Activated CD4-positive, alpha-beta T cell treated with anti-CD3 and anti-CD28 coated beads, Interleukin-2, amount 10 ng/mL, durations not matched to agents 24 days and 14 days (primary cell): ENCODE results near the gene RALGPS1. TPM values are rescaled to one million over a fixed set of nuclear protein-coding genes. Genes with fewer than 3 reads are reported as not detected.
A peak's percentile ranks its signal among the peaks of the same experiment; 100 is the strongest.

ENCODE experiments used
- DNase-seq: peaks from one replicate; pipeline ENCODE4 v3.0.0; 2022
- H3K27ac Mint-ChIP-seq: one replicate; pipeline ENCODE4 v1.8.0; 2022; ENCODE audit warnings: mild to moderate bottlenecking, mixed read lengths
- H3K27me3 Mint-ChIP-seq: one replicate; pipeline ENCODE4 v1.8.0; 2022; ENCODE audit warnings: mixed read lengths
- H3K36me3 Mint-ChIP-seq: one replicate; pipeline ENCODE4 v1.8.0; 2022; ENCODE audit warnings: low read depth, mild to moderate bottlenecking, mixed read lengths
- H3K4me1 Mint-ChIP-seq: one replicate; pipeline ENCODE4 v1.8.0; 2021; ENCODE audit warnings: mixed read lengths
- H3K4me3 Mint-ChIP-seq: one replicate; pipeline ENCODE4 v1.8.0; 2022; ENCODE audit warnings: mild to moderate bottlenecking, moderate library complexity, mixed read lengths
- H3K9me3 Mint-ChIP-seq: one replicate; pipeline ENCODE4 v1.8.0; 2021; ENCODE audit warnings: mixed read lengths
- intact Hi-C: fragments of 100-400 bp; cut with micrococcal nuclease; formaldehyde crosslinking; loops from one replicate; pipeline ENCODE4 v1.15.1; 2023
- total RNA-seq: library from RNA; stranded (reverse); gene quantifications from 2 replicates; pipeline ENCODE4 v1.2.3, GENCODE V29; 2022

RALGPS1 gene
- total RNA-seq, 1 donor from 2014 or later = 2.0 TPM

GRCh38 chr9:127241354-127241753 is 326.8 kb downstream of the RALGPS1 start:
- no peak overlapping the region for H3K4me3 Mint-ChIP-seq
- H3K36me3 Mint-ChIP-seq = no peaks in the 10 kb centered on the region
- H3K27ac Mint-ChIP-seq = no peak overlapping the region
- intact Hi-C loops = no loop called here
- no peaks in the 10 kb centered on the region for H3K9me3 Mint-ChIP-seq
- peaks cover 25% of the 10 kb centered on the region for H3K27me3 Mint-ChIP-seq
- H3K4me1 Mint-ChIP-seq = peaks cover 8% of the 10 kb centered on the region
- DNase-seq = no peak

DNA sequence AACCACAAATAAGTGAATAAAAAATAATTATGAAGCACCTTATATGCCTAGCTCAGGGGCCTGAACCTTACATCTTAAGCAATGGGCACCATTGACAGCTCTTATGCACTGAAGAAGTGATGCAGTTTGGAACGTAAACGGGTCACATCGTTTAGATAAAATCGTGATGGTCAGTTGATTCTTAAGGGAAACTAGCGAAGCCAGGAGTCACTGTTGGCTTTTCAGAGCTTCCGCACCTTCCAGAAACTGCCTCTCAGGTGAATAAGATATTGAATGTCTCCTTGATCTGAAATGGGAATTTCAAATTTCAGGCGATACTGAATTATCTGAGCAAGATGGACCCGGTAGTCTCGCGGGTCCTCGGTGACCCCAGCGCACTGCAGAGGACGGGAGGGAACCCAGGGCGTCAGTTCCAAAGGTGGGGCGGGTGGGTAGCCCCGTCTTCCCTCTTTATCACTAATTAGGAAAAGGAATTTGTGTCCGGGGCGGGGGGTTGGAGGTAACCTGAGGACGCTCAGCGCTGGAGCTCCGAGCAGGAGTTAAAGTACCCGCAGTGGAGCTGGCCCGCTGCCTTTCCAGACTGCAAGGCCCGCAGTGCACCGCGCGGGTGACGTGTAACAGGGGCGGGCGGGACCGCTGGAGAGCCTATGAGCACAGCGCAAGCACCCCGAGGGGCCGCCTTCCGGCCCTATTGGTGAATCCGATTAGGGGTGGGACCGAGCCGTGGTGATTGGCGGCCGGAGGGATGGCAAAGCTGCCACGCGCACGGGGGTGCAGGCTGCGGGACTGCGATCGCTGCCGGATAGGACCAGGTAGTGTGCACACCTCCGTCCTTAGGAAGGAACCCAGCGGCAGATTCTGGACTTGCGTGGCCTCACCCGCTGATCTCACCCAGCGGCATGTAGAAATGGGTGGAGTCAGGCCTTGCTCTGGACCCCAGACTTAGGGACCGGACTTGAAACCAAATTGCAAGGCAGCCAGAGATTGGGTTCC is 330.3 kb downstream of the RALGPS1 start:
- intact Hi-C loops = loop anchor here (1.0 kb wide), 1 partner anchor 21 kb away; no protein-coding TSS in a partner anchor
- Mint-ChIP-seq H3K27me3 (peaks cover 21% of the 10 kb centered on the region), H3K4me1 (peaks cover 8% of the 10 kb centered on the region), H3K27ac (peak overlapping the region; percentile 58), H3K36me3 (no peaks in the 10 kb centered on the region), H3K4me3 (peak overlapping the region; percentile 87), H3K9me3 (no peaks in the 10 kb centered on the region)
- peak; percentile 99 for DNase-seq

GRCh38 chr9:127245637-127246164 is 331.1 kb downstream of the RALGPS1 start:
- peaks cover 8% of the 10 kb centered on the region for H3K4me1 Mint-ChIP-seq
- peak overlapping the region; percentile 87 for H3K4me3 Mint-ChIP-seq
- DNase-seq = no peak
- H3K27me3 Mint-ChIP-seq = peaks cover 26% of the 10 kb centered on the region
- no peak overlapping the region for H3K27ac Mint-ChIP-seq
- H3K9me3 Mint-ChIP-seq = no peaks in the 10 kb centered on the region
- no peaks in the 10 kb centered on the region for H3K36me3 Mint-ChIP-seq
- intact Hi-C loops = loop anchor here (1.0 kb wide), 1 partner anchor 21 kb away; no protein-coding TSS in a partner anchor

GRCh38 chr9:127248241-127248640 is 333.7 kb downstream of the RALGPS1 start:
- H3K9me3 Mint-ChIP-seq = no peaks in the 10 kb centered on the region
- DNase-seq = no peak
- H3K4me3 Mint-ChIP-seq = no peak overlapping the region
- H3K36me3 Mint-ChIP-seq = no peaks in the 10 kb centered on the region
- H3K27me3 Mint-ChIP-seq = peaks cover 38% of the 10 kb centered on the region
- H3K27ac Mint-ChIP-seq = no peak overlapping the region
- intact Hi-C loops = no loop called here
- H3K4me1 Mint-ChIP-seq = peaks cover 8% of the 10 kb centered on the region

- no peaks in the 10 kb centered on the region for H3K36me3 Mint-ChIP-seq
- peaks cover 3% of the 10 kb centered on the region for H3K4me1 Mint-ChIP-seq
- peaks cover 49% of the 10 kb centered on the region for H3K27me3 Mint-ChIP-seq
- no peak for DNase-seq
- intact Hi-C loops = no loop called here
- no peak overlapping the region for H3K27ac Mint-ChIP-seq
- no peak overlapping the region for H3K4me3 Mint-ChIP-seq
- H3K9me3 Mint-ChIP-seq = no peaks in the 10 kb centered on the region
Observed at GRCh38 chr9:127249877-127250276, 335.3 kb downstream of the RALGPS1 start.

GRCh38 chr9:127250896-127251391 is 336.4 kb downstream of the RALGPS1 start:
- H3K27me3 Mint-ChIP-seq = peaks cover 53% of the 10 kb centered on the region
- no peaks in the 10 kb centered on the region for H3K9me3 Mint-ChIP-seq

GRCh38 chr9:127252410-127253318 is 338.1 kb downstream of the RALGPS1 start:
- no peaks in the 10 kb centered on the region for H3K36me3 Mint-ChIP-seq

More at GRCh38 chr9:127250896-127251391, 336.4 kb downstream of the RALGPS1 start:
- H3K4me1 Mint-ChIP-seq = no peaks in the 10 kb centered on the region
- no peak overlapping the region for H3K27ac Mint-ChIP-seq
- no peak for DNase-seq
- no peaks in the 10 kb centered on the region for H3K36me3 Mint-ChIP-seq
- intact Hi-C loops = no loop called here
- no peak overlapping the region for H3K4me3 Mint-ChIP-seq

DNA sequence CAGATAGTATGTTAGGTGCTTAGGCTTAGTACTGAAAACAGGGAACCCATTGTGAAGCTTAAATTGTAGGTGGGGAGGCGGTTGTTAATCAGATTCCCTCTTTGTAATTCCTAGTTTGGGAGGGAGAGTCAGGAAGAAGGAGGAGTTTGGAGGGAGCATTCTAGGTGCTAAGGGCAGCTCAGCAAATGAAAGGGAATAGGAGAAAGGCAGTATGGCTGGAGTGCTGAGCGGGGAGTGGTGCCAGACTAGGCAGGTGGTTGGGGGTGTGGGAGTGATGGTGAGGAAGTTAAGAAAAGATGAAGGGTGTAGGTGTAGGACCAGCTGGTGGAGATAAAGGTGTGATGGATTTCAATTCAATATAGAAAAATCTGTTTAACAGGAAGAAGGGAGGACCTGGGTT is 338.9 kb downstream of the RALGPS1 start:
- Mint-ChIP-seq H3K4me3 (no peak overlapping the region), H3K4me1 (no peaks in the 10 kb centered on the region), H3K27me3 (peaks cover 49% of the 10 kb centered on the region), H3K9me3 (no peaks in the 10 kb centered on the region), H3K27ac (no peak overlapping the region), H3K36me3 (no peaks in the 10 kb centered on the region)
- no peak for DNase-seq
- intact Hi-C loops = no loop called here

More at GRCh38 chr9:127252410-127253318, 338.1 kb downstream of the RALGPS1 start:
- Mint-ChIP-seq H3K9me3 (no peaks in the 10 kb centered on the region), H3K27me3 (peaks cover 53% of the 10 kb centered on the region), H3K4me1 (no peaks in the 10 kb centered on the region), H3K27ac (no peak overlapping the region), H3K4me3 (no peak overlapping the region)
- DNase-seq = no peak
- intact Hi-C loops = no loop called here

DNA sequence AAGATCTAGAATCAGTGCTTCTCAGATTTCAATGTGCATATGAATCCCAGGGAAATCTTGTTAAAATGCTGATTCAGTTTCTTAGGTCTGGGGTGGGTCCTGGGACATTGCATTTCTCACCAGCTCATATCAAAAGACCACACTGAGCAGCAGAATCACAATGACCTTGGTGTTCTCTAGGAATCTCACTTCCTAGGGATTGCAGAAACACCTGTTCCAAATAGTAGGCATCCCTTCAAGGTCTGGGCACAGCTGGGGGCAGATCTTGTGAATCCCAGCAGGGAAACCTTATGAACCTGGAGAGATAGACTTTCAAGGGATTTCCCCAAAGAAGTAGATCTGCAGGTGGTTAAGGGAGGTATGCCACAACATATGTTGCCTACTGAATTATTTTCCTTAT is 341.1 kb downstream of the RALGPS1 start:
- no peak for DNase-seq
- no peaks in the 10 kb centered on the region for H3K36me3 Mint-ChIP-seq
- no peaks in the 10 kb centered on the region for H3K9me3 Mint-ChIP-seq
- H3K27me3 Mint-ChIP-seq = peaks cover 39% of the 10 kb centered on the region
- intact Hi-C loops = no loop called here
- no peaks in the 10 kb centered on the region for H3K4me1 Mint-ChIP-seq
- no peak overlapping the region for H3K27ac Mint-ChIP-seq
- no peak overlapping the region for H3K4me3 Mint-ChIP-seq

- Mint-ChIP-seq H3K4me1 (no peaks in the 10 kb centered on the region), H3K27me3 (peaks cover 36% of the 10 kb centered on the region), H3K9me3 (no peaks in the 10 kb centered on the region), H3K27ac (no peak overlapping the region), H3K4me3 (no peak overlapping the region), H3K36me3 (no peaks in the 10 kb centered on the region)
- no peak for DNase-seq
- intact Hi-C loops = no loop called here
Observed at GRCh38 chr9:127256324-127256723, 341.7 kb downstream of the RALGPS1 start.

DNA sequence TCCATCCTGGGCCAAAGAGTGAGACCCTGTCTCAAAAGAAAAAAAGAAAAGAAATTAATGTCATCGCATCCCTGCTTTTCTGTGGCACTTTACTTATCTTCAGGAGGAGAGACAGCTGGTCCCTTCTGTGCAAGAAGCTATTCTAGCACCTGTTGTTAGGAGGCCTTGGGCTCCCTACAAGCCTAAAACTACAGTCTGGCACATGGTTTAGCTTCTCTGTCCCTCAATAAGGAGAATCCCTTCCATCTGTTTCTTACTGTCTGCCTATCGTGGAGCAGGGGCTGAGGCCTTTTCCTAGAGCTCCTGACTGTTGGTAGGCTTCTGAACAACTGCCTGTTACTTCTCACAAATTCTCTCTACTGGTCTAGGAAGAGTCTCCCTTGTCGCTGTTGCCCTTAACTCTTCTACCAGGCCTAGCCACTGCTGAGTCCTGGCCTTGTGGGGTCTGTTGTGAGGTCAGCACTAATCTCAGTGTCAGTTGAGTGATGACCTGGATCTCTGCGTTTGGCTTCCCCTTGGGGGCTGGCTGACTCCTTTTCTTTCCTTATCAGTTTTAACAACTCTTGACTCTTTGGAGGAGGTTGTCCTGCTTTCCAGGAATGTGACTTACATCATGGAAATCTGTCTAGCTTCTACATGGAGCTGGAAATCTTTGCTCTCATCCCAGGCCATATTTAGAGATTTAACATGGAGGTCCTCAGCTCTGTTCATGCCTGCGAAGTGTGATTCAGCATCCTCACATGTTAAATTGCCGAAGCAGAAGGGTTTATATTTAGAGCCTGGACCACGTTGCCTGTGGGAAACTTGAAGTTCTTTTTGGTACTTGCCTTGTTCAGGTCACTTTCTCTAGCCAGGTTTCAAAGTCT is 344.3 kb downstream of the RALGPS1 start:
- peaks cover 28% of the 10 kb centered on the region for H3K27me3 Mint-ChIP-seq
- H3K27ac Mint-ChIP-seq = no peak overlapping the region
- H3K4me1 Mint-ChIP-seq = no peaks in the 10 kb centered on the region
- intact Hi-C loops = no loop called here
- H3K36me3 Mint-ChIP-seq = no peaks in the 10 kb centered on the region
- no peak overlapping the region for H3K4me3 Mint-ChIP-seq
- H3K9me3 Mint-ChIP-seq = no peaks in the 10 kb centered on the region
- no peak for DNase-seq

- H3K27me3 Mint-ChIP-seq = peaks cover 30% of the 10 kb centered on the region
- H3K4me1 Mint-ChIP-seq = no peaks in the 10 kb centered on the region
- no peak overlapping the region for H3K27ac Mint-ChIP-seq
- DNase-seq = no peak
- no peak overlapping the region for H3K4me3 Mint-ChIP-seq
- no peaks in the 10 kb centered on the region for H3K9me3 Mint-ChIP-seq
- intact Hi-C loops = no loop called here
- H3K36me3 Mint-ChIP-seq = no peaks in the 10 kb centered on the region
Observed at GRCh38 chr9:127262602-127263001, 348.0 kb downstream of the RALGPS1 start.

- Mint-ChIP-seq H3K27me3 (peaks cover 35% of the 10 kb centered on the region), H3K9me3 (no peaks in the 10 kb centered on the region), H3K4me3 (no peak overlapping the region), H3K36me3 (no peaks in the 10 kb centered on the region), H3K27ac (no peak overlapping the region), H3K4me1 (no peaks in the 10 kb centered on the region)
- intact Hi-C loops = no loop called here
- DNase-seq = no peak
Observed at GRCh38 chr9:127263237-127263636, 348.7 kb downstream of the RALGPS1 start.
